Right renal cortex interstitium (tissue), 3 donors: ENCODE results near the gene CELA3B. TPM values are rescaled to one million over a fixed set of nuclear protein-coding genes. Genes with fewer than 3 reads are reported as not detected.
A peak's percentile ranks its signal among the peaks of the same experiment; 100 is the strongest.
"Not testable (repeated sequence)": the region's sequence is repeated elsewhere in the genome, so short reads cannot be mapped to it uniquely, and the experiment has no call there.

Source experiments
- DNase-seq, 3 donors: peaks; one replicate each; pipeline ENCODE4 v3.0.0-alpha.2; 2013; ENCODE audit warnings: low read depth in 3 of 3, low spot score in 2 of 3
- polyA plus RNA-seq, 3 donors: library from polyadenylated mRNA; unstranded; fragments of 120-200 nt; gene quantifications; one replicate each; pipeline ENCODE4 v1.2.1, GENCODE V29; 2013; ENCODE audit not compliant: insufficient read length in 3 of 3

Gene CELA3B
- polyA plus RNA-seq, 3 donors, result not detected

- DNase-seq, result not testable (repeated sequence)
Observed at GRCh38 chr1:21942959-21943640, 33.7 kb upstream of the CELA3B start.

DNA sequence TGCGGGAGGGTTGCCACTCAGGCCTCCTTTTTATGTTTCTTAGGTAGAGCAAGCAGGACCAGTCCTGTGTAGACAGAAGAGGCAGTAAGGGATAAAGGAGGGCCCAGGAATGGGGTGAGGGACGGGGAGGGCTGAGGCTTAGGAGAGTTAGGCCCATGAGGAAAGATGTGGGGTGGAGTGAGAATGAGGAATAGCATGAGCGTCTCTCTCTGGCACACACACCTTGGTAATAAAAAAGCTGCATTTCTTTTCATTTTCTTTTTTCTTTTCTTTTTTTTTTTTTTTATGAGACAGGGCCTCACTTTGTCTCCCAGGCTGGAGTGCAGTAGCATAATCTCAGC, 32.1 kb upstream of the CELA3B start:
- DNase-seq, result no peak

DNA sequence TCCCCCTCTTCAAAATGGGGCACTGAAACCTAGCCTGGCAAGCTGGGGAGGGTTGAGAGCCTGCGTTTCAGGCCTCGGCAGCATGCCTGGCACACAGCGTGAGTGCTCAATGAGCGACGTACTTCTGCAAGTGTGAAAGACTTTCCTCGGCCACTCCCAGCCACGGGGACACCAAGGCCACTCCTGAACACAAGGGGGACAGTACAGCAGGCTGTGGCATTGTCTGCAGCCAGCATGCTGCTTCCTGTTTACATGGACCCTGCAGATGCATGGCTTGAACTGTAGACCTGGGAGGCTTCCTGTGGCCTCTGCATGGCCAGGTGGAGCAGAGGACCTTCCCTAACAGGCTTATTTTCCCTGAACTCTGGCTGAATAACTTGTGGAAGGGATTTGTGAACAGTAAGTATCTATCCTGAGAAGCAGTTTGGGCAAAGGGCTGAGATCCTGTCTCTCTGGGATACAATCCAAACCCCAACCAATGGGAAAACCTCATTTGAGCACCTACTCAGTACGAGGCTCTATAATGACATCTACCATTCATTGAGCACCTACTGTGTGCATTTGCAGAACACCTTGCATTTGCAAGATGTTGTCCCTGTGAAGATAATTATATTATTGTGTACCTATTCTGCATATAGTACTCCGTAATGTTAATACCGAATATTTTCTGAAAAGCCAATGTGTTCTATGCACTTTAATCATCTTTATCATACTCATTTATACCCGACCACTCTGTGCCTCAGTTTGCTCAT, 29.8 kb upstream of the CELA3B start:
- no peak for DNase-seq

- DNase-seq, result no peak
Observed at GRCh38 chr1:21950734-21951133, 26.1 kb upstream of the CELA3B start.

- no peak for DNase-seq
Observed at GRCh38 chr1:21951226-21951870, 25.5 kb upstream of the CELA3B start.

DNA sequence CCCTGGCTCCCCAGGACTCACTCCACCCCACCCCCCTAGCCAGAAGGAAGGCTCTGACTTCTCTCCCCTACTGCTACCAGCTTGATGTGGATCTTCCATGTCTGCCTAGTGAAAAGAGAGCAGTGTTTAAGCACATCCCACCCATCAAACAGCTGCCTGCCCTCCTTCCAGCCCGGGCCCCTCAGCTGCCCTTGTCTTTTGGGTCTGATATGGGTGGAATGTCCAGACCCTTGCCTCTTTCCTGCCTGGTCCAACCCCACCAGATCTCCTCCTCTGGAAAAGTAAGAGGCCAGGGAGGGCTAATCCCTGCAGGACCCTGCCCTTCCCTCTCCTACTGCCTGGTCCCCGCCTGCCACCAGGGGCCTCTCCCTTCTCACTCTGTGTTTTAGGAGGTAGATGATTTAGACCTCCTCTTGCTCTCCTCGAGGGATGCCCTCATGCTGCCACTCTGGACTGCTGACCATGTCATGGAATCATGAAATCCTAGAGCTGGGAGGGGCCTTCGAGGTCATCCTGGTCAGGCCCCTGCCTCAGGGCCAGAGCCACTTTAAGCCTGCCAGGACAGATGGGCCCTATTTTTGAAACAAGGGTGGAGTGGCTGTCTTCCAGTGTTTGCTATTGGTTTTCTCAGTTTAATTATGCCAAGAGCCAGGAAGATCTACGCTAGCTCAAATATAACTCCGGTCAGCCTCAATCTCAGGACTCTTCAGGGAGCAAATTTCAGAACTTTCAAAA, 23.9 kb upstream of the CELA3B start:
- DNase-seq, result no peak

DNA sequence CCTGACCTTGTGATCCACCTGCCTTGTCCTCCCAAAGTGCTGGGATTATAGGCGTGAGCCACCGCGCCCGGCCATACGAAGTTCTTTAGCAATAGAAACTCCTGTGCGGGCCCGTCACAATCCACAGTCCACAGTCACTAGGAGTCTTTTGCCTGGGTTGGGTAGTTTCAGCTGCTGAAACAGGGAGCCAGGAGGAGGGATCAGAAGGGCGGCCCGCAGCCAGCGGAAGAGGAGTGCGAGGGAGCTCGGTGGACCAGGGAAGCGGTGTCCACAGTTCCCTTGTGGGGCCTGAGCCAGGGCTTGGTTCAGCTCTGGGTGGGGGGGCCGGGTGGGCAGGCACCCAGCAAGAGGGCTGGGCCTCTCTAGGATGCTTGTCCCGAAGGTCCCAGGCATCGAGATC, 21.8 kb upstream of the CELA3B start:
- no peak for DNase-seq

DNA sequence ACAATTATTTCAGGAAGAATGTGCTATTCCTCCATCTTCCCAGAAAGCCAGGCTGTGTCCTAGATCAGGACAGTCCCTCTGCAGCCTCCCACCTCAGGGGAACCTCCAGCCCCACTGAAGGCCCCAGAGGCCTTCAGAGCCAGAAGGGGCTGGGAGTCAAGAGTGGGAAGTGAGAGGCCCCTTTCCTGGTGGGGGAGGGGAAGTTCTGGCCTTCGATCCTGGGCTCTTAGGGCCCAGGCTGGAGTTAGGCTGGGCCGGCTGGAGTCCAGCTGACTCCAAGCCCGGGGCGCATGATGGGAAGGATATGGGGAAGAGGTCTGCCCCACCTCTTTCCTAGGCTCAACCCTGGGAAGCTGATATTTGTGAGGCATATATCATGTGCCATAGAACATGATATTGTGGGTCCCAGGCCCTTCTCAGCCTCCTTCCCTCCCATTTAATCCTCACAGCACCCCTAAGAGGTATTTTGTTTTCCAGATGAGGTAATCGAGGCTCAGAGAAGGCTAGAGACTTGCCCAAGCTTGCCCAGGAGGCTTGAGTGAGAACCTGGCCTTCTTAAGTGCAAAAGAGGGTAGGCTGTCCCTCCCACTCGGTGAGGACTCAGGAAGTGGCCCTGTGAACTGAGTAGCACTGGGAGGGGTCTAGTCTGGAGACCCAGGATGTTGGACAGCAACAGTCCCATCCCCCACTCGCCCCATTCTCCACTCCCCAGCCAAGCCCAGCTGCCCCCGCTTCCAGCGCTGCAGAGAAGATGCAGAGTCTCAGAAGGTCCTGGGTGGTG, 21.1 kb upstream of the CELA3B start:
- no peak for DNase-seq

DNA sequence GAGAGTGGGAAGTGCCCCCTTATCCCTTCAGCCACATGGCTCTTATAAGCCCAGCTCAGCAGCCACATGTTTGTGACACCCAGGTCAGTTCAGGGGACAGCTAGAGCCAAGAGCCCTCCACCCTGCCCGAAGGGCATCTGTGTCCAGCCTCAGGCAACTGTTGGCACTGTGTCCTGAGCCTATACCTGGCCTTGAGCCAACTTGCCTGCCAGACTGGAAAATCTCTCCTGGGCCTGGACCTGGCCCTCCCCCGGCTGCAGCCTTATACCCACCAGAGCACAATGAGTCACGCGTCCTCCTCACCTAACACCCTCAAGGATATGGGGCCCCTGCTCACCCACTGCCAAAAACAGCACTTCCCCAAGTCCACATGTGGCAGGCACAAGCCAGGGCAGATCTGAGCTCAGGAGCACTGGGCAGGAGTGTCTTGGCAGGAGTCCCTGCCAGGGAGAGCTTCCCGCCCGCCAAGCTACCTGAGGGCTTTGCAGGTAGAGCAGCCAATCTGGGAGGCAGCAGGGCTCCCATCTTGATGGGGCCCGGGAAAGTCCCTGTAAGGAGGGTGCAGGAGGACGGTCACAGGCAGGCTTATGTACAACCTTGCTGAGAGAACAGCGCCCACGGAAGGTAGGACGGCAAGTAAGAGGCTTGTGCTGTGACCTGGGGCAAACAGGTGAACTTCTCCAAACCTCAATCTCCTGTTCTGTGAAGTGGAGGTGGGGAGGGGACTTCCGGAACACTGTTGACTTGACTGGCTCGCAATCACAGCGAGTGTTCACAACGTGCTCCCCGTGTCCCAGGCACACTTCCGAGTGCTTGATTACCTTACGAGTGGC, 19.9 kb upstream of the CELA3B start:
- DNase-seq, result no peak

DNA sequence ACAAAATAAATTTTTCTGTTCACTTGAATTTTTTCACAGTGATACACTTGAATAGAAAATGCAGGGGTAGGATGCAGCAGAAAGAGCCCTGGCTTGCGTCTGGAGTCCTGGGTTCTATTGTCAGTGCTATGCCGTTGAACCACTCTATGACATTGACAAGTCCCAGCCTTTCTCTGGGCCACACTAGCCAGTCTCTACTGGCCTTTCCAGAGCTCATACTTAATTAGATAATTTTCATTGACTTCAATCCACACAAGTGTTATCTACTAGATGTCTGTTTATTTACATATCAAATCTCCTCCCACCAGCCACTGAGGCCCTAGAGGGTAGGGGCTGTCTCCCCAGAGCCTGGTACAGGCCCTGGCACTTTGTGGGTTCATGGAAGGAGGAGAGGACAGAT, 15.5 kb upstream of the CELA3B start:
- no peak for DNase-seq

DNA sequence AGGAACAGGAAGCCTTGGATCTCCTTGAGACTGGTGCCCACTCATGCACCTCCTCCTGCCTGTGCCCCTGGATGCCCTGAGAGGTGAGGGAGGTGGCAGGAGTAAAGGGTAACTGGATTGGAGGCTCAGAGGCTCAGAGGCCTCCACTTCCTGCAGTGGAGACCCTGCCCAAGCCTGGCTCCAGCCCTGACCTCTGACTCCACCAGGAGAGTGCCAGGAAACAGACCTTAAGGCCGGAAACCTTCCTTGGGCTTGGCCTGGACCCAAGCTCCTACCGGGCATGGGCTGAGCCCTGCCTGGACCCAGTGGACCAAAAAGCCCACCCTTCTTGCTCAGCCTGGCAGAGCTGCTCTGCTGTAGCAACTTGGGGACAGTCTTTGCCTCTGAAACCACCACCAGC, 15.0 kb upstream of the CELA3B start:
- no peak for DNase-seq

DNA sequence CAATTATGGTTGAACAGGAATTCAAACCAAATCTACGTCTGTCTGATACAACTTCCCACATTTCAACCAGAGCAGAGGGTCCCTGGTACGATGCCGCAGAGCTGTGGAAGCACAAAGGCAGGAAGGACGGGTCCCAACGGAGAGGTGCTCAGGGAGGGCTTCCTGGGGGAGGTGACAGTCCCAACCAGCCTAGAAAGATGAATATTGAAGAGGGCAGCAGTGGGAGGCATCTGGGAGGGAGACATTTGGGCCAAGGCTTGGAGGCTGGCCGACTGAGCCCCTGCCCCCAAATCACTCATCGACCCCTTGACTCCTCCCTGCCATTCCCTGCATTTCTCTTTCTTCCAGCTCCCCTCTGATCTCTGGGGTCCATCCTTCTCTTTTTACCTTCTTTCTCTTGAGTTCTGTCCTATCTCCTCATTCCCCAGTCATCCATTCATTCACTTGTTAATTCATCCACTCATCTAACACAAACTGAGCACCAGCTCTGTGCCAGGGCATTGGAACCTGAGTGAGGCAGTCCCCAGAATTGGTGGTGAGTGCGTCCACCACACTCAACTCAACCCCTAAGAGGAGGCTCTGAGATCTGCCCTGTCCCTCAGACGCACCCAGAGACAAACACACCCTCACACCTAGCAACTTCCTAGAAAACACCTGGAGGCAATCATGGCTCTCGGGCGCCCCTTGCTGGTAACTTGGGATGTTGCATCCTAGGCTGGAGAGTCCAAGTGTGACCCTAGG, 13.2 kb upstream of the CELA3B start:
- DNase-seq, result peak in 1 of 3 donors; percentile 45

DNA sequence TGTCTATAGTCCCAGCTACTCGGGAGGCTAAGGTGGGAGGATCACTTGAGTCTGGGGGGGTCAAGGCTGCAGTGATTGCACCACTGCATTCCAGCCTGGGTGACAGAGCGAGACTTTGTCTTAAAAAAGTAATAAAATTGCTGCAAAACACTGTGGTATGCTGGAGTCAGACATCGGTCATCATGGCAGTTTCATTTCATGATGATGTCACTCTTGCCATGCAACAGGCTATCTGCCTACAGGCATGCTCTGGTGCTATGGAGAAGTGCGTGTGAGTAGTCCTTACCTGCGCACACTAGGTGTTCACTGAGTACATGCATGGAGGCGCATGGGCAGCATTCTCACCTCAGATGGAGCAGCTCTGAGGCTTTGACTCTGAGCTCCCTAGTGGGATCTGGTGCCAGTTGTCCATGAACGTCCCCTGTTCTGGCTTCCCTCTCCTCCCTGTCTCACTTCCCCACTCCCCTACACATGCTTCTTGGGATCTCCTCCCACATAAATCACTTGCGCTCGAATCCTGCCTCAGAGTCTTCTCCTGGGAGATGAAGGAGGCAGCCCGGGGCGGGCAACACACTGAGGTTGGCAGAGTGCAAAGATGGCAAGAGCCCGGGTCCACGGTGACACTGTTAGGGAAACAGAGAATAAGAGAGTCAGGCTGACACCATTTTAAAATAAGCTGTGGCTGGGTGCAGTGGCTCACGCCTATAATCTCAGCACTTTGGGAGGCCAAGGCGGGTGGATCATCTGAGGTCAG, 10.4 kb upstream of the CELA3B start:
- DNase-seq, result no peak

- DNase-seq, result not testable (repeated sequence)
Observed at GRCh38 chr1:21967216-21967615, 9.6 kb upstream of the CELA3B start.

DNA sequence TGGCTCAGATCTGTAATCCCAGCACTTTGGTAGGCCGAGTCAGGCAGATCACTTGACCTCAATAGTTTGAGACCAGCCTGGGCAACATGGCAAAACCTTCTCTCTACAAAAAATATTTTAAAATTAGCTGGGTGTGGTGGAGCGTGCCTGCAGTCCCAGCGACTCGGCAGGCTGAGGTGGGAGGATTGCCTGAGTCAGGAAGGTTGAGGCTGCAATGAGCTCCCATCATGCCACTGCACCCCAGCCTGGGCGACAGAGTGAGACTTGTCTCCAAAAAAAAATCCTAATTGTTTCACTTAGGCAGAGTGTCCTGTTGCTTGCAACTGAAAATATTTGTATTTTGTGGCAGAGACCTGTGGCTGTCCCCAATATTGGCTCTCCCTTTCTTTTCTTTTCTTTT, 7.8 kb upstream of the CELA3B start:
- not testable (repeated sequence) for DNase-seq

- DNase-seq, result not testable (repeated sequence)
Observed at GRCh38 chr1:21970523-21970922, 6.3 kb upstream of the CELA3B start.

- not testable (repeated sequence) for DNase-seq
Observed at GRCh38 chr1:21972973-21973441, 3.8 kb upstream of the CELA3B start.

GRCh38 chr1:21973948-21974347, 2.9 kb upstream of the CELA3B start:
- not testable (repeated sequence) for DNase-seq
